Measurements from ENCODE around the gene HYLS1.

Gene HYLS1

GRCh38 chr11:125916683-125917347 is 29.3 kb downstream of the HYLS1 start:
- no peak overlapping the region for H3K4me3 ChIP-seq (replicated peaks; ENCODE audit: low read depth, low read length)
- peaks cover 2% of the 10 kb centered on the region for H3K27me3 ChIP-seq (replicated peaks; ENCODE audit: control insufficient read depth, insufficient read depth, low read length)
- TF ChIP-seq CTCF (IDR thresholded peaks at IDR 0.05; ENCODE audit: insufficient read depth, low read length, poor library complexity, severe bottlenecking), result no peak
- DNase-seq (ENCODE audit: extremely low read depth, insufficient read length), result no peak
- no peaks in the 10 kb centered on the region for H3K36me3 ChIP-seq (ENCODE audit: control insufficient read depth, insufficient read depth, low read length)

GRCh38 chr11:125918140-125918840 is 30.8 kb downstream of the HYLS1 start:
- no peaks in the 10 kb centered on the region for H3K36me3 ChIP-seq (ENCODE audit: control insufficient read depth, insufficient read depth, low read length)
- TF ChIP-seq CTCF (IDR thresholded peaks at IDR 0.05; ENCODE audit: insufficient read depth, low read length, poor library complexity, severe bottlenecking), result no peak
- peaks cover 2% of the 10 kb centered on the region for H3K27me3 ChIP-seq (replicated peaks; ENCODE audit: control insufficient read depth, insufficient read depth, low read length)
- no peak for DNase-seq (ENCODE audit: extremely low read depth, insufficient read length)
- H3K4me3 ChIP-seq (replicated peaks; ENCODE audit: low read depth, low read length), result no peak overlapping the region

GRCh38 chr11:125921042-125921441 is 33.6 kb downstream of the HYLS1 start:
- Histone ChIP-seq H3K4me3 (replicated peaks; ENCODE audit: low read depth, low read length) (no peak overlapping the region), H3K36me3 (ENCODE audit: control insufficient read depth, insufficient read depth, low read length) (no peaks in the 10 kb centered on the region), H3K27me3 (replicated peaks; ENCODE audit: control insufficient read depth, insufficient read depth, low read length) (peaks cover 3% of the 10 kb centered on the region)
- no peak for DNase-seq (ENCODE audit: extremely low read depth, insufficient read length)
- TF ChIP-seq CTCF (IDR thresholded peaks at IDR 0.05; ENCODE audit: insufficient read depth, low read length, poor library complexity, severe bottlenecking), result no peak

GRCh38 chr11:125922156-125922555 is 34.7 kb downstream of the HYLS1 start:
- Histone ChIP-seq H3K27me3 (replicated peaks; ENCODE audit: control insufficient read depth, insufficient read depth, low read length) (peaks cover 3% of the 10 kb centered on the region), H3K4me3 (replicated peaks; ENCODE audit: low read depth, low read length) (no peak overlapping the region)
- TF ChIP-seq CTCF (IDR thresholded peaks at IDR 0.05; ENCODE audit: insufficient read depth, low read length, poor library complexity, severe bottlenecking), result no peak

GRCh38 chr11:125923012-125923579 is 35.6 kb downstream of the HYLS1 start:
- peak; percentile 80 for TF ChIP-seq CTCF (IDR thresholded peaks at IDR 0.05; ENCODE audit: insufficient read depth, low read length, poor library complexity, severe bottlenecking)
- no peak overlapping the region for H3K4me3 ChIP-seq (replicated peaks; ENCODE audit: low read depth, low read length)
- H3K27me3 ChIP-seq (replicated peaks; ENCODE audit: control insufficient read depth, insufficient read depth, low read length), result peaks cover 3% of the 10 kb centered on the region
- DNase-seq (ENCODE audit: extremely low read depth, insufficient read length), result no peak
- no peaks in the 10 kb centered on the region for H3K36me3 ChIP-seq (ENCODE audit: control insufficient read depth, insufficient read depth, low read length)

More at GRCh38 chr11:125922156-125922555, 34.7 kb downstream of the HYLS1 start:
- DNase-seq (ENCODE audit: extremely low read depth, insufficient read length), result no peak
- H3K36me3 ChIP-seq (ENCODE audit: control insufficient read depth, insufficient read depth, low read length), result no peaks in the 10 kb centered on the region
